Stimulated activated CD4-positive, alpha-beta T cell treated with anti-CD3 and anti-CD28 coated beads, TNF-alpha, amount 100 ng/mL, for 4 hours (primary cell): Measurements from ENCODE around the gene SCN2B.

Experiments used
- DNase-seq, 3 experiments: peaks; one replicate each; pipeline ENCODE4 v3.0.0-alpha.2; 2020; ENCODE audit warnings: low read depth in 3 of 3

The SCN2B gene

GRCh38 chr11:118135051-118135795 is 41.2 kb downstream of the SCN2B start:
- no peak for DNase-seq

GRCh38 chr11:118133816-118134215 is 42.6 kb downstream of the SCN2B start:
- DNase-seq: no peak

- DNase-seq: no peak
Observed at GRCh38 chr11:118132385-118133151, 43.9 kb downstream of the SCN2B start.

GRCh38 chr11:118129471-118130172 is 46.8 kb downstream of the SCN2B start:
- DNase-seq: no peak

GRCh38 chr11:118128721-118129470 is 47.5 kb downstream of the SCN2B start:
- DNase-seq: no peak

- DNase-seq: no peak
Observed at GRCh38 chr11:118128310-118128709, 48.1 kb downstream of the SCN2B start.

- DNase-seq: no peak
Observed at GRCh38 chr11:118126082-118126838, 50.2 kb downstream of the SCN2B start.

GRCh38 chr11:118124929-118125535 is 51.4 kb downstream of the SCN2B start:
- no peak for DNase-seq

- no peak for DNase-seq
Observed at GRCh38 chr11:118120793-118121192, 55.6 kb downstream of the SCN2B start.

- no peak for DNase-seq
Observed at GRCh38 chr11:118117790-118118601, 58.4 kb downstream of the SCN2B start.

GRCh38 chr11:118115048-118115447 is 61.4 kb downstream of the SCN2B start:
- no peak for DNase-seq

GRCh38 chr11:118114266-118114665 is 62.2 kb downstream of the SCN2B start:
- DNase-seq: no peak

GRCh38 chr11:118112711-118113430 is 63.6 kb downstream of the SCN2B start:
- DNase-seq: no peak
